CD4-positive, alpha-beta T cell treated with Interleukin-6 at 100 ng/mL for 8 hours (primary cell): ENCODE results near the gene ART1.

Experiments used
- DNase-seq: peaks from one replicate; pipeline ENCODE4 v3.0.0-alpha.2; 2020; ENCODE audit warnings: mixed read lengths, low spot score

ART1 gene

GRCh38 chr11:3666023-3666530 lies 21.1 kb downstream of the ART1 start:
- DNase-seq, result no peak

GRCh38 chr11:3667149-3668035 lies 22.5 kb downstream of the ART1 start:
- DNase-seq, result no peak

DNA sequence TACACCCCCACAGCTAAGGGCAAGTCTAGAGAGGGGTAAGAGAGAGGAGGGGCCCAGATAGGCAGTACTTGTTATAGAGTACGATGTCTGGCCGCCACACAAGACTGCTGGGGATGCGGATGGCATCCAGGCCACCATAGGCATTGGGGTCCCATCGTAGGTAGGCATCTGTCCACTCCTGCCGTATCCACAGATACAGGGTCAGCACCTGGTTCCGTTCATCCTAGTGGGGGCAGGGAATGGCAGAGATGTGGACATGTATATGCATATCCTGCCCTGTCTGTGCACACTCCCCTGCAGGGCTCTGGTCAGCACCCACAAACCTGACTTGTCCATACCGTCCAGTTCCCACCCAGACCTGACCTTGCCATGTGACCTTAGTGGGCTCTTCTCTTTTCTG lies 24.2 kb downstream of the ART1 start:
- DNase-seq, result no peak

DNA sequence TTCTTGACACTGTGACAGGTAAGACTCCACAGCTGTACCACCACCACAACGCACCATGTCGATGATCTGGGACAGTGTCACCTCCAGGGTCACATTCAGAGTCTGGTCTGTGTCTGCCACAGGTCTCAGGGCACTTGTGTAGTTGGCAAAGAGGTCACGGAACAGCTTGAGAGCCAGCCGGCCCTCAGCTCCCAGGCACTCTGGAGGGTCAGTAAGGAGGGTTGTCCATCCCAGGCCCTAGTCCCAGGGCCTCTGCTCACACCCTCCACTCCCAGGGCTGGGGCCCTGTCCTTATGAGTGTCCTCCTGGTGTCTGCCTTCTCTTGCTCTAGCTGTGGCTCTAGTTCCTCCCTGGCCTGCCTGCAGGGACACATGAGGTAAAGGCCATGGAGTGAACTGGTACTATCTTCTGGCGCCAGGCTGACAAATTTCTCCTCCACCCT lies 24.8 kb downstream of the ART1 start:
- DNase-seq, result no peak

GRCh38 chr11:3671334-3672254 lies 26.7 kb downstream of the ART1 start, which contains the start of gene CHRNA10:
Gene CHRNA10 (minus strand): TSS chr11:3671384. CDS start chr11:3671312, 72 bp downstream.
- DNase-seq, result no peak

- no peak for DNase-seq
Measured at GRCh38 chr11:3674189-3674588, 29.3 kb downstream of the ART1 start.

DNA sequence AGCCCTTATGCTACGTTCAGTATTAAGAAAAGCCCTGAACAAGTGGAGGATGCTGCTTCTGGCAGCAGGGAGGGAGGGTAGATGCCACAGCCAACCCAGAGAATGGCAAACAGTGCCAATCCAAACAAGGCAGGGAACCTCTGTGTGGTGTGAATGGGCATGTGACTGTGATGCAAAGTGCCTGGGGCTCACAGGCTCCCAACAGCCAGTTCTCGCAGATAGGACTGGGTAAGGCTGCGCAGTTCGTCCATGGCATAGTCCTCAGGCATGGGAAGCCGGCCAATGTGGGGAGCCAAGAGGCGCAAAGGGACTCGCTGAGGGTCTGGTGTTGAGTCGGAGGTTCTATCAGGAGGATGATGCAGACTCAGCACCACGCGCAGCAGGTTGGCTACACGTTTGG lies 31.0 kb downstream of the ART1 start:
- DNase-seq, result no peak

DNA sequence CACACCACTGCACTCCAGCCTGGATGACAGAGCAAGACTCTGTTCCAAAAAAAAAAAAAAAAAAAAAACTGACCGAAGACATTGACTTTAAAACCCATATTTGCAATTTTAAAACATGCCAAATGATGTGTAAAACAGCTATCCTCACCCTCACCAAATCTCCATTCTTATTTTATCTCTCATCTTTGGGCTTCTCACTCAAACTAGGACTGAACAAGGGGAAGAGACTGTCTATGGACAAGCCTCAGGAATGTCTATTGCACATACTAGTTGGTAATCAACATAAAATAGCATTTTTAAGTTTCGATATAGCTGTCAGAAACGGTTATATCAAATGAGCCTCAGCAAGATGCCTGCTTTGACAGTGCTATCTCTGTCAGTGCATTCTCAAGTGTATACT lies 34.1 kb downstream of the ART1 start:
- no peak for DNase-seq

DNA sequence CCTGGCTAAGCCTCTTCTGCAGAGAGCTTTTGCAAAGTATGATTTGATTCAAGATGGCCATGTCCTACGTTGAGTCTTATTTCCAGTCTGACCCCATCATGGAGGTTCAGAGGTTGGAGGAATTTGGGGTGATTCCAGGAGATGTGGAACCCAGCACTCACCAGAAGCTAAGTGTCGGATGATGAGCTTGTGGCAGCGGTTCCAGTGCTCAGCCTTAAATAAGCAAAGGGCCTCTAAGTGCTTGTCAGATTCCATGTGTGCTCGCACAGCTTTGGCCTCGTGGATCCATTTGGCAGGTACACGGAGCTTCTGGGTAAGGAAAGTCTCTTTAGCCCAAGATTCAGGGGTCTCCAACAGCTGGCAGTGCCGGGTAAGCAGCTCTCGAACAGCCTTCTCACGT lies 38.1 kb downstream of the ART1 start:
- DNase-seq, result no peak

GRCh38 chr11:3684129-3684818 lies 39.3 kb downstream of the ART1 start:
- DNase-seq, result no peak

DNA sequence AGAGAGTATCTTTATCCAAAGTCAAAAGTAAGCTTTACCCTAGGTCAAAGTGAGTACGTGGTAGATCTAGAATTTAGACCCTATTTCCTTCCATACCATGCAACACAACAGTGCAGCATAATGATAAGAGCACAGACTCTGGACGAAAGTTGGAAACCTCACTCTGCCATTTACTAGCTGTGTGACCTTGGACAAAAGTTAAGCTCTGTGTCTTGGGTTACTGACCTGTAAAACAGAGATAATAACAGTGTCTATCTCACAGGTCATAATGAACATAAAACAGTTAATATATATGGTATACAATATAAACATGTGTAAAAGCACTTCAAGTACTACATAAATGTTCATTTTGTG lies 39.9 kb downstream of the ART1 start:
- DNase-seq, result no peak

DNA sequence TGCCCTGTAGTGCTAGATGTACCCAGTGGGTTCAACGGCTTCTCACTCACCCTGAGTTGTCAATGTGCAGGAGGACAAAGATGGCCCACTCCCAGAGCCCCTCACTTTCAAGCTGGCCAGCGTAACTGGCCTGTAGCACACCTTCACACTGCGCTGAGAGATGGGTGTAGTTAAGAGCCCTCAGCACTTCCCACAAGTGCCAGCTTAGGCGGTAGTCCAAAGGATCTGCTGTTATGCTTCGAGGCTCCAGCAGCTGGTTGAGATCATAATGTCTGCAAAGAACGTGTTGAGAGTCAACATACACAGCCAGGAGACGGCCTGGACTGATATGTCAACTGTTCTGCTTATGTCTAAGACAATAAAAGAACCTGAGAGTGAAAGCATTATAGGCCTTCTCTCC lies 41.0 kb downstream of the ART1 start:
- no peak for DNase-seq

GRCh38 chr11:3686751-3687150 lies 41.8 kb downstream of the ART1 start:
- no peak for DNase-seq

DNA sequence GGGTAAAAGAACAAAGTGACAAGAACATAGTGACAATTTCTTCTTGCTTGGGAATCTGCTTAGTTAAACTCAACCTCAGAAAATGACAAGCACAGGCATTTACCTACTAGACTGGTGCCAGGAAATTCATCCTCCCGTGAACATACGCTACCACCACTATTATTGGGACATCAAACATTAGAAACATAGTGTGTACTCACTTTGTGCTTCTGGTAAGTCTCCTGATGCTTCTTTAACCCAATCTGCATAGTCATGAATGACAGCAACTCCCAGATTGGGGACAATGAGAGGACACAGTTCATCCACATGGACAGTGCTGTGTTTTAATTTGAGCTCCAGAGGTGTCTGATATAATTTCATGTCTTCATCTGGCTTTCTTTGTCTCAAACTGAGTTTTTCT lies 55.5 kb downstream of the ART1 start:
- DNase-seq, result no peak

GRCh38 chr11:3700910-3701309 lies 56.0 kb downstream of the ART1 start:
- no peak for DNase-seq

DNA sequence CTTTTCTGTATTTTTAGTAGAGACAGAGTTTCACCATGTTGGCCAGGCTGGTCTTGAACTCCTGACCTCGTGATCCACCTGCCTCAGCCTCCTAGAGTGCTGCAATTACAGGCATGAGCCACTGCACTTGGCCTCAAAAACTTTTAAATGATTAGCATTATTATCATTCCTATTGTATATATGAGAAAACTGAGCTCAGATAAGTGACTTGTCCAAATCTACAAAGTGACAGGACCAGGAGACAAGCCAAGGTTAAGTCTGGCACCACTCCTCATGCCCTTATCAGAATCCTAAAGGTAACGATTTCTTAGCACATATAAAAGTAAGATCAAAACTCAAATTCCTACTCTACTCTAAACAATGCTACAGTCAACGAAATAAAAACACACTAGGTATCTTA lies 58.5 kb downstream of the ART1 start:
- DNase-seq, result no peak

DNA sequence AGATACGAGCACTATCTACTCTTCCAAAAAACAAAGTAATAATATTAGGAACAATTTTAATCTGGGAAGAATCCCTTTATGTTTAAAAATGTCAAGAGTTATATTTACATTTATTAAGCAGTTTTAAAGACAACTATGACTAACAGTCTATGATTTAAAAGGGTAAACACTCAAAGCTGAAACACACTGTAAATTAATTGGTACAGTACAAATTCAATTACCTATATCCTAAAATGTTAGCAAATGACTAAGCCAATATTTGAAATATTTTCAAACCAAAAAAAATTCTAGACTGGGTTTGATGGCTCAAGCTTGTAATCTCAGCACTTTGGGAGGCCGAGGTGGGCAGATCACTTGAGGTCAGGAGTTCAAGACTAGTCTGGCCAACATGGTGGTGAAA lies 62.2 kb downstream of the ART1 start:
- no peak for DNase-seq

DNA sequence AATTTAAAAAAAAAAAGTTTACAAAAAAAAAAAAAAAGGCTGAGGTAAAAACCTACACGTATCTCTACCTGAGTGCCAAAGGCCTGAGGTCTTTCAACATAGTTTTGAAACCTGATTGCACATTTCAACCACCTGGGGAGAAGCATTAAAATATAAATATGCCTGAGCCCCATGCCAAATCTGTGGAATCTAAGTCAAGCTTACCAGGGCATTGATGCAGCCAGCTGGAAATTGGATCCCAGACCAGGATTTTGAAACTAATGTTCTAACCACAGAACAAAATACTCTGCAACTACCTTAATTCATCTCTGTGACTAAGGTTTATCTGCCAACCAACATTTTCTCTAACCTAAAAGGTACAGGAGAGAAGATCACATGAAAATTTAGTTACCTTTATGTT lies 65.0 kb downstream of the ART1 start:
- no peak for DNase-seq

DNA sequence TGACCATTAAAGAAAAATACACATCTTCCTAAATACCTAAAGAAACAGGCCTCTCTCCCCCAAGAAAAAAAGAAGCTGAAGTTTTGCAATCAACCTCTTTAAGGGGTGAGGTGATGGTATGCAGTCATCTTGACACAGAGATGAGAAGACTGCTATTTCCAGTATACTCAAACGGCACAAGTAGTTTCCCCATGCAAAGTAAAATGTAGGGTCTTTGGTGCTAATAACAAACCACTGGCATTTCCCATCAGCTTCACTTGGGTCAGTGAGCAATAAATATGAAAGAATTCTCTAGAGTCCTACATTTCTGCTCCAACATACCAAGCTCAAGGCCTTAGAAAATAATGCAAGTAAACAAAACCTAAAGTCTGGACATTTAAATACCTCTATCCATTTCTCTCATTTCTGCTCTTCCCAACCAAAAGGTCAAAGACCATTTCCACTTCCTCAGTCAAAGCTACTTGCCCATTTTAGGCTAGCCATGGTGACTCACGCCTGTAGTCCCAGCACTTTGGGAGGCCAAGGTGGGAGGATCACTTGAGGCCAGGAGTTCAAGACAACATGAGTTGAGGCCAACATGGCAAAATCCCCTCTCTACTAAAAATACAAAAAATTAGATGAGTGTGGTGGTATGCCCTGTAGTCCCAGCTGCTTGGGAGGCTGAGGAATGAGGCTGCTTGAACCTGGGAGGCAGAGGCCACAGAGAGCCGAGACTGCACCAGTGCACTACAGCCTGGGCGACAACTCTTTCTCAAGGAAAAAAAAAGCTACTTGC lies 65.7 kb downstream of the ART1 start:
- no peak for DNase-seq

GRCh38 chr11:3712274-3712673 lies 67.3 kb downstream of the ART1 start:
- DNase-seq, result no peak
